Tibial nerve (tissue), 4 donors: Measurements from ENCODE around the gene PELO.

Experiments used
- CTCF ChIP-seq, 5 experiments: fragments of 200-600 bp in 3 of 5; fragments of 450-650 bp in 2 of 5; sonication (generic) in 3 of 5; IDR thresholded peaks; one replicate each; pipeline ENCODE4 v1.5.1; 2016 to 2019; ENCODE audit warnings: antibody characterized with exemption in 5 of 5, mild to moderate bottlenecking in 3 of 5, moderate library complexity in 2 of 5
- EP300 ChIP-seq, 2 donors: sonication (generic); formaldehyde crosslinking; IDR thresholded peaks; one replicate each; pipeline ENCODE4 v1.6.1; 2017; ENCODE audit warnings: antibody characterized with exemption in 2 of 2, mild to moderate bottlenecking in 1 of 2
- POLR2A ChIP-seq, 2 donors: fragments of 450-650 bp; IDR thresholded peaks; one replicate each; pipeline ENCODE4 v1.6.1; 2017; ENCODE audit warnings: antibody characterized with exemption in 2 of 2, mild to moderate bottlenecking in 2 of 2, moderate library complexity in 2 of 2

GRCh38 chr5:52751137-52751536 lies 36.6 kb upstream of the PELO start:
- TF ChIP-seq CTCF (IDR thresholded peaks at IDR 0.05) (no peak), EP300 (IDR thresholded peaks at IDR 0.05) (no peak), POLR2A (IDR thresholded peaks at IDR 0.05) (no peak)
